H1 (cell line): ENCODE measurements around the gene SLC35B1. TPM values are rescaled to one million over a fixed set of nuclear protein-coding genes. Genes with fewer than 3 reads are reported as not detected.

ENCODE experiments used
- ATF3 ChIP-seq: IDR thresholded peaks from 2 replicates; pipeline ENCODE4 v1.6.1; 2011; ENCODE audit warnings: low read depth, mild to moderate bottlenecking, low read length; ENCODE audit not compliant: insufficient read depth
- CBX8 ChIP-seq: fragments of 300-800, 300-1000 bp; sonication (generic); IDR thresholded peaks from 2 replicates; pipeline ENCODE4 v1.7.1; 2016; ENCODE audit warnings: low read depth, low read length, borderline replicate concordance
- CHD1 ChIP-seq: IDR thresholded peaks from 2 replicates; pipeline ENCODE4 v1.6.1; 2012; ENCODE audit warnings: low read depth, low read length, improper control_type of control experiment
- CHD2 ChIP-seq: IDR thresholded peaks from 2 replicates; pipeline ENCODE4 v1.6.1; 2012; ENCODE audit warnings: low read length, improper control_type of control experiment
- CHD7 ChIP-seq: fragments of 300-600 bp; sonication (generic); IDR thresholded peaks from 2 replicates; pipeline ENCODE4 v1.7.1; 2012; ENCODE audit warnings: low read length, moderate library complexity, mild to moderate bottlenecking, inconsistent platforms; ENCODE audit not compliant: insufficient replicate concordance
- EZH2 ChIP-seq: fragments of 200-600 bp; sonication (generic); IDR thresholded peaks from 2 replicates; pipeline ENCODE4 v1.7.1; 2012; ENCODE audit warnings: low read depth, mild to moderate bottlenecking, moderate library complexity, low read length, inconsistent platforms; ENCODE audit not compliant: severe bottlenecking
- KDM1A ChIP-seq: fragments of 200-600, 300-600 bp; sonication (generic); IDR thresholded peaks from 2 replicates; pipeline ENCODE4 v1.7.1; 2016; ENCODE audit warnings: mild to moderate bottlenecking, low read length, borderline replicate concordance
- RNF2 ChIP-seq: fragments of 200-900, 300-1000 bp; sonication (generic); IDR thresholded peaks from 2 replicates; pipeline ENCODE4 v1.7.1; 2016; ENCODE audit warnings: borderline replicate concordance, low read depth, mild to moderate bottlenecking, antibody characterized with exemption, low read length; ENCODE audit not compliant: poor library complexity, severe bottlenecking; ENCODE audit errors: missing control alignments
- polyA plus RNA-seq, 7 experiments: library from polyadenylated mRNA; depleted of rRNA in 3 of 7; stranded (reverse) in 5 of 7; unstranded in 2 of 7; fragments of >200 nt in 5 of 7; fragments of 200-250 nt in 2 of 7; gene quantifications; 1 replicate in 5 of 7; 2 replicates in 1 of 7; 4 replicates in 1 of 7; pipeline versions ENCODE4 v1.2.1 to v1.2.3, GENCODE V29; 2011 to 2013; ENCODE audit warnings: missing spikeins in 2 of 7, mixed read lengths in 2 of 7
- total RNA-seq: library from RNA; stranded (reverse); fragmentation: NEBNext Ultra II Directional; extraction: Animal tissue kit (Norgen Biotek cat#: 25700); gene quantifications from 2 replicates; pipeline ENCODE4 v1.2.1, GENCODE V29; 2021

SLC35B1 gene
- total and polyA plus RNA-seq, 2 of the 8 experiments (the other 6 are each of a cell fraction or from before 2014, with no cell fraction given): 56.5 to 87.7 TPM

DNA sequence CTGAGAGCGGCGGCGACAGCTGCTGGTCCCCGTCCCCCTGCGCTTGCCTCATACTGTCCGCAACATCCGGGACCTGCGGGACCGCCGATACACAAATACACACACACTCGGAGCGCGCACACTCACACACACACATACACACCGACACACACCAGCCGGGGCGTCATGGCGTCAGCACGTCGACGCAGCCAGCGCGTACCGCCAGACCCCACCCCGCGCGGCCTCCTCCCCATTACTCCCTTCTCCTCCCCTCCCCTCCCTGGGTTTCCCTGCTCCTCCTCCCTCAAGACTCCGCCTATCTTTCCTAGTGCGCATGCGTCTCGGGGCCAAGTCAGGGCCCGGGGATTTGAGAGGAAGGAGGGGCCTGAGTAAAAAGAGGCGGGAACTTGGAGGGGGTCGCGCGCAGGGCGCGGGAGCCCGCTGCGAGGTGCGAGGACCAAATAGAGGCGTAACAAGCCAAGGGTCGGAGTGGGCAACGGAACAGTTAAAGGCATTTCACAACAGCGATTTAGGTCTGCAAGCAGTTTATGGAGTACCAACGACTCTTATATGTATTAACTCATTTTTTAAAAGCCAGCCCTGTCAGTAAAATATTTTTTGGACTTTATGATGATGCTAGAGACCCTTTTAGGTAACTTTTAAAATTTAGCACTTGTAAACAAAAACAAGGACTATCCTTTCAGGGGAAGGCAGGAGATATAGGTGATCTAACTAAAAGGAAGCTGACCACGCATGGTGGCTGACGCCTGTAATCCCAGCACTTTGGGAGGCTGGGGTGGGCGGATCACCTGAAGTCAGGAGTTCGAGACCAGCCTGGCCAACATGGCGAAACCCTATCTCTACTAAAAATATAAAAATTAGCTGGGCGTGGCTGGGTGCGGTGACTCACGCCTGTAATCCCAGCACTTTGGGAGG, 29.6 kb downstream of the SLC35B1 start, which contains the start of gene SPOP (continued):
- TF ChIP-seq CHD7: no peak
- TF ChIP-seq CBX8: no peak
- no peak for TF ChIP-seq CHD1
- no peak for TF ChIP-seq ATF3
- TF ChIP-seq EZH2: no peak
- TF ChIP-seq RNF2: peak; percentile 79
- peak; percentile 42; the same call in 1 of the 2 replicates for TF ChIP-seq CHD2
- TF ChIP-seq KDM1A: peak; percentile 63; the same call in 1 of the 2 replicates
